ENCODE results near the gene B3GNT9. TPM values are rescaled to one million over a fixed set of nuclear protein-coding genes. Genes with fewer than 3 reads are reported as not detected.
A peak's percentile ranks its signal among the peaks of the same experiment; 100 is the strongest.

The B3GNT9 gene
- total and polyA plus RNA-seq, 2 of the 8 experiments (the other 6 are each of a cell fraction or from before 2014, with no cell fraction given) = 3.5 to 9.0 TPM

DNA sequence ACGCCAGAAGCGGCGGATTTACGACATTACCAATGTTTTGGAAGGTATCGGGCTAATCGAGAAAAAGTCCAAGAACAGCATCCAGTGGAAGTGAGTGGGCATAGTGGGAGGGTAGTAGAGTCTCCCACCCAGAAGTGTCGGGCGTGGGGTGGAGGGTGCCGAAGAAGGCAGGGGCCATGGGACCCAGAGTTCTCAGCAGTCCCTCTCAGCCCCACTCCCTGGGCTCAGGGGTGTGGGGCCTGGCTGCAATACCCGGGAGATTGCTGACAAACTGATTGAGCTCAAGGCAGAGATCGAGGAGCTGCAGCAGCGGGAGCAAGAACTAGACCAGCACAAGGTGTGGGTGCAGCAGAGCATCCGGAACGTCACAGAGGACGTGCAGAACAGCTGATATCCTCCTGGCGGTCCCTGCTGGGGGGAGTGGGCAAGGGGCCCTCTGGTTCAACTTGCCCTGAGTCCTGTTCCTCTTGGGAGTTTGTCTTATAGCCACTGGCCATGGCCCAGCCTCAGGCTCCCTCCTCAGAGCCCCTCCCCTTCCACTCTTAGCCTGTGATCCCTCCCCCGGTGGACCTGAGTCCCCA lies 42.1 kb upstream of the B3GNT9 start:
- peak overlapping the region; percentile 41; the same call in 1 of the 2 replicates for H3K27ac ChIP-seq (ENCODE audit: low read depth, low read length)
- FAIRE-seq = no peak
- TF ChIP-seq EGR1 (IDR thresholded peaks at IDR 0.05; ENCODE audit: borderline replicate concordance, low read depth, low read length) (no peak), HDAC2 (IDR thresholded peaks at IDR 0.05; ENCODE audit: borderline replicate concordance in 1 of 2, low read depth in 2 of 2, low read length in 2 of 2) (no peak), CHD1 (IDR thresholded peaks at IDR 0.05; ENCODE audit: low read depth, low read length) (no peak), NRF1 (IDR thresholded peaks at IDR 0.05; ENCODE audit: low read depth, low read length) (no peak), SIN3A (conservative IDR thresholded peaks at IDR 0.05 in 1 of 2, IDR thresholded peaks at IDR 0.05 in 1 of 2; ENCODE audit: low read depth in 1 of 2, low read length in 2 of 2) (no peak), SRF (IDR thresholded peaks at IDR 0.05; ENCODE audit: low read depth, low read length) (no peak), CEBPB (IDR thresholded peaks at IDR 0.05; ENCODE audit: low read depth, low read length) (no peak), JUN (IDR thresholded peaks at IDR 0.05; ENCODE audit: low read depth, low read length) (no peak), RXRA (IDR thresholded peaks at IDR 0.05; ENCODE audit: insufficient read depth, low read depth, low read length) (no peak), POU5F1 (IDR thresholded peaks at IDR 0.05; ENCODE audit: low read depth, low read length) (no peak), BCL11A (IDR thresholded peaks at IDR 0.05; ENCODE audit: low read depth in 2 of 2, low read length in 2 of 2) (no peak)
- TF ChIP-seq, protein P1, sequence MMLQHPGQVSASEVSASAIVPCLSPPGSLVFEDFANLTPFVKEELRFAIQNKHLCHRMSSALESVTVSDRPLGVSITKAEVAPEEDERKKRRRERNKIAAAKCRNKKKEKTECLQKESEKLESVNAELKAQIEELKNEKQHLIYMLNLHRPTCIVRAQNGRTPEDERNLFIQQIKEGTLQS (IDR thresholded peaks at IDR 0.05; ENCODE audit: insufficient read depth, low read depth, low read length) = no peak

More for the DNA sequence above, 42.1 kb upstream of the B3GNT9 start:
- H4K5ac ChIP-seq (ENCODE audit: insufficient read length, low read depth, low read length) = no peak overlapping the region
- no peaks in the 10 kb centered on the region for H3K9me3 ChIP-seq (ENCODE audit: insufficient read depth in 2 of 2, low read depth in 1 of 2, low read length in 1 of 2)
- H3K4ac ChIP-seq (replicated peaks; ENCODE audit: insufficient read length, low read depth, low read length) = no peak overlapping the region
- H2AK5ac ChIP-seq (ENCODE audit: low read depth, low read length) = no peak overlapping the region
- H3K4me2 ChIP-seq (ENCODE audit: insufficient read depth in 1 of 2, low read depth in 2 of 2, low read length in 2 of 2) = peak overlapping the region; percentile 93 to 94
- H3K23ac ChIP-seq (ENCODE audit: insufficient read length) = no peak overlapping the region
- H2BK120ac ChIP-seq (replicated peaks; ENCODE audit: low read depth, low read length) = no peak overlapping the region
- peaks cover 0 to 7% (median 2%) of the 10 kb centered on the region in 4 experiments; a peak in 4 of 7 replicates for H3K4me1 ChIP-seq (replicated peaks in 1 of 4; ENCODE audit: control insufficient read depth in 3 of 4, insufficient read depth in 4 of 4, low read length in 3 of 4)
- WGBS, 2 experiments (ENCODE audit: extremely low coverage in 1 of 2, insufficient coverage in 1 of 2, insufficient read length in 1 of 2, insufficient replicate concordance in 2 of 2, low coverage in 1 of 2, low lambda C conversion rate in 2 of 2, missing lambda C conversion rate in 1 of 2) = 61% methylated on average over 17 of the region's 17 CpGs; no CpG with 5 or more reads in 1 of the 2 experiments
- ChIA-PET CTCF (ENCODE audit: partially characterized antibody) (interaction anchor here (0.5 to 8.7 kb wide), 12 partner anchors 10 to 869 kb away, joined by 3 to 111 read pairs (median 4); no protein-coding TSS in a partner anchor), POLR2A (ENCODE audit: partially characterized antibody) (interaction anchor here (0.5 to 1.4 kb wide), 7 partner anchors 16 to 450 kb away, joined by 3 to 5 read pairs (median 3); partner anchors contain the start of gene B3GNT9)
- H3K9ac ChIP-seq (replicated peaks in 1 of 4; ENCODE audit: extremely low read depth in 1 of 4, low read depth in 3 of 4, low read length in 3 of 4) = peak overlapping the region; percentile 40 to 91 (median 78); a peak in 6 of 7 replicates
- H2BK15ac ChIP-seq (ENCODE audit: low read length) = no peak overlapping the region
- peaks cover 18 to 41% (median 34%) of the 10 kb centered on the region in 4 experiments for H3K36me3 ChIP-seq (ENCODE audit: control insufficient read depth in 2 of 4, insufficient read depth in 4 of 4, low read length in 3 of 4)
- H2BK20ac ChIP-seq (ENCODE audit: low read length) = no peak overlapping the region
- no peak overlapping the region for H2BK12ac ChIP-seq (ENCODE audit: low read depth, low read length)
- peak overlapping the region; percentile 71 for H4K8ac ChIP-seq (ENCODE audit: extremely low read depth, insufficient read depth, low read length)
- H3K18ac ChIP-seq (ENCODE audit: extremely low read depth, low read length) = no peak overlapping the region
- H3K27me3 ChIP-seq (replicated peaks in 1 of 4; ENCODE audit: control insufficient read depth in 3 of 4, extremely low read depth in 1 of 4, insufficient read depth in 3 of 4, low read length in 3 of 4) = no peaks in the 10 kb centered on the region
- H2BK5ac ChIP-seq (ENCODE audit: low read depth, low read length) = 0 out of 2 replicates have a peak overlapping the region, but pooled peaks have one; percentile 66
- DNase-seq (ENCODE audit: low read depth in 1 of 2, low spot score in 2 of 2) = no peak
- peaks cover 5 to 26% of the 10 kb centered on the region in 2 experiments for H4K20me1 ChIP-seq (replicated peaks in 1 of 2; ENCODE audit: control insufficient read depth in 1 of 2, insufficient read depth in 2 of 2, low read length in 2 of 2)
- peaks cover 8 to 17% of the 10 kb centered on the region in 2 experiments for H3K79me2 ChIP-seq (ENCODE audit: control insufficient read depth in 1 of 2, insufficient read depth in 2 of 2, low read length in 2 of 2)
- peaks cover 10% of the 10 kb centered on the region for H3K79me1 ChIP-seq (ENCODE audit: low read depth, low read length)
- peak overlapping the region; percentile 96 to 99 (median 98) for H3K4me3 ChIP-seq (ENCODE audit: extremely low read depth in 1 of 4, insufficient read depth in 2 of 4, low read depth in 3 of 4, low read length in 4 of 4)
- H3K56ac ChIP-seq (replicated peaks; ENCODE audit: insufficient read length, low read depth, low read length) = peak overlapping the region; percentile 47
- H3K23me2 ChIP-seq (ENCODE audit: low read depth, low read length) = peaks cover 7% of the 10 kb centered on the region
- no peak overlapping the region for H2AFZ ChIP-seq (ENCODE audit: low read length)
- H4K91ac ChIP-seq (replicated peaks; ENCODE audit: insufficient read length, low read length) = no peak overlapping the region
- no peak overlapping the region for H3K14ac ChIP-seq (ENCODE audit: insufficient read length)
